ENCODE data around the gene ASB8.

The ASB8 gene, protein sequence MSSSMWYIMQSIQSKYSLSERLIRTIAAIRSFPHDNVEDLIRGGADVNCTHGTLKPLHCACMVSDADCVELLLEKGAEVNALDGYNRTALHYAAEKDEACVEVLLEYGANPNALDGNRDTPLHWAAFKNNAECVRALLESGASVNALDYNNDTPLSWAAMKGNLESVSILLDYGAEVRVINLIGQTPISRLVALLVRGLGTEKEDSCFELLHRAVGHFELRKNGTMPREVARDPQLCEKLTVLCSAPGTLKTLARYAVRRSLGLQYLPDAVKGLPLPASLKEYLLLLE

DNA sequence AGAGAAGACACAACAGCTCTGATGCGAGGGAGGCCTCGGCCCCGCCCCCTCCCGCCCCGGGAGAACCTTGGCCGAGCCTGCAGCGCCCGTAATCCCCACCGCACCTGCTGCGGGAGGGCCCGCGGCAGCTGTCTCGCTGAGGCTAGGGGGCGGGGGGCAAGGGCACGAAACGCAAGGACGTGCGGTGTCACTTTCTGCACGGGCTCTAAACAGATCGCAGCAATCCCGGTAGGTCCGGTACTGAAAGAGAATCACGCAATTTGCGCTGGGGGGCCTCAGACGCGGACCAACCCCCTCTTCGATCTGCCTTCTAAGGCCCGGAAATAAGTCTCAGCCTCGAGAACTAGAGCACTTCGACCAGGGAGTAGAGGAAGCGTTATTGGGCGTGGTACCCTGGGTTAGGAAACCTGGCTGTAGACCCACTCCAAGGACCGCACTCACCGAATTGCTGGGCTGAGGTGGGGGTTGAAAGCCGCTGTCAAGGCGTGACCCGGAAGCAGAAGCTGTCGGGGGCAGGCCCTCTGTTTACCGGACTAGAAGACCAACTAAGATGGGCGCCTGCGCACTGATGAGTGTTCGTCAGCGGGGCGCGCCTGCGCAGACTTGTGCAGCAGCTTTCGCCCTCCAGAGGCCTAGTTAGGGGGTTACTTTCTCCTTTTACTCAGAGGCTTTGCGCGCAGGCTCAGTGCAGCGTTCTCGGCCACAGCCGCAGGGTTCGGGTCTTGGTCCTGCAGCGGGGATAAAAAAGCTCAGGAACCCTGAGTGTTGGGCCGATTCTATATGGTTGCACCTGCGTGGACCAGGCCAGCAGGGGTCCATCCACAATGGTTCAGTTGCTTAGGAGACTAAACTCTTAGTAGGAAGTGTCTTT, at the start of gene ASB8:
ASB8 (minus strand) TSS at position 498 of the 871 bp plus-strand sequence. CDS start 4,019 bp downstream, outside the sequence.
- in situ Hi-C loops (cut with HindIII; ENCODE audit: low sequenced_read_pairs): no loop called here
- peak within 1 kb of the TSS; percentile 95 for H3K4me3 ChIP-seq (ENCODE audit: low read depth, low read length)
- DNase-seq (ENCODE audit: low read depth, low spot score): peak; percentile 98
- TF ChIP-seq, protein P1, sequence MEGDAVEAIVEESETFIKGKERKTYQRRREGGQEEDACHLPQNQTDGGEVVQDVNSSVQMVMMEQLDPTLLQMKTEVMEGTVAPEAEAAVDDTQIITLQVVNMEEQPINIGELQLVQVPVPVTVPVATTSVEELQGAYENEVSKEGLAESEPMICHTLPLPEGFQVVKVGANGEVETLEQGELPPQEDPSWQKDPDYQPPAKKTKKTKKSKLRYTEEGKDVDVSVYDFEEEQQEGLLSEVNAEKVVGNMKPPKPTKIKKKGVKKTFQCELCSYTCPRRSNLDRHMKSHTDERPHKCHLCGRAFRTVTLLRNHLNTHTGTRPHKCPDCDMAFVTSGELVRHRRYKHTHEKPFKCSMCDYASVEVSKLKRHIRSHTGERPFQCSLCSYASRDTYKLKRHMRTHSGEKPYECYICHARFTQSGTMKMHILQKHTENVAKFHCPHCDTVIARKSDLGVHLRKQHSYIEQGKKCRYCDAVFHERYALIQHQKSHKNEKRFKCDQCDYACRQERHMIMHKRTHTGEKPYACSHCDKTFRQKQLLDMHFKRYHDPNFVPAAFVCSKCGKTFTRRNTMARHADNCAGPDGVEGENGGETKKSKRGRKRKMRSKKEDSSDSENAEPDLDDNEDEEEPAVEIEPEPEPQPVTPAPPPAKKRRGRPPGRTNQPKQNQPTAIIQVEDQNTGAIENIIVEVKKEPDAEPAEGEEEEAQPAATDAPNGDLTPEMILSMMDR (IDR thresholded peaks at IDR 0.05; ENCODE audit: low read depth, low read length): peak; percentile 51

DNA sequence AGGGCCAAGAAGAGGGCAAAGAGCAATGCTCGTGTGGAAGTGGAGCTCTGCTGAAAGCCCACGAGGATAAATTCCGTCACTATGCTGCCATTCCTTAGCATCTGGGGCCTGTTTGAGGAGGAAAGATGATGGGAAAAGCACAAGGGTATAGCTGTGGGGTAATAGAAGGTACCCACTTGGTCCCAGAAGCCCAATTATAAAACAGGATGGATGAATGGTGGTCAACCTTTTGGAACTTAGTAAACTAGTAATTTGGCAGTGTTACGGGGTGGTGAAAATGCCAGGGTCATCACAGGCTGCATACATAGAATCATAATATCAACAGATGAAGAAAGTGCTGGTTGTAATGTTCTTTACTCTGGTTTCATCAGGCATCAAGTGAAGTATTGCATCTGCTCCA, 45.9 kb upstream of the ASB8 start, which contains the start of gene OR10AD1:
OR10AD1 (minus strand) TSS at position 101 of the 400 bp plus-strand sequence; CDS start at position 101, 0 bp downstream.
- TF ChIP-seq, protein P1 (IDR thresholded peaks at IDR 0.05; ENCODE audit: low read depth, low read length): no peak
- no peak for DNase-seq (ENCODE audit: low read depth, low spot score)
- in situ Hi-C loops (cut with HindIII; ENCODE audit: low sequenced_read_pairs): no loop called here
- H3K4me3 ChIP-seq (ENCODE audit: low read depth, low read length): no peak within 1 kb of the TSS

DNA sequence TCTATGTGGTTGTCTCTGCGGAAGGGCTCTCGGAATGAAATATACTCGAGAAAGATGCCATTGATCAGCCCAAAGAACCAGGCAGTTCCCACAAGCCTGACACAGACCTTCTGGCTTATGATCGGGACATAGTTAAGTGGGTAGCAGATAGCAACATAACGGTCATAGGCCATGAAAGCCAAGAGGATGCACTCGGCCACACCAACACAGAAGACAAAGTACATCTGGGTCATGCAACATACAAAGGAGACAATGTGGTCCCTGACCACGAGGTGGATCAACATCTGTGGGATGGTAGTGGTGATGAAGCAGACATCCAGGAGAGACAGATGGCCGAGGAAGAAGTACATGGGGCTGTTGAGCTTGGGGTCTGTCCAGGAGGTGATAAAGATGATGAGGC, 45.5 kb upstream of the ASB8 start:
- no peak for DNase-seq (ENCODE audit: low read depth, low spot score)
- TF ChIP-seq, protein P1 (IDR thresholded peaks at IDR 0.05; ENCODE audit: low read depth, low read length): no peak
- no peak overlapping the region for H3K4me3 ChIP-seq (ENCODE audit: low read depth, low read length)
- in situ Hi-C loops (cut with HindIII; ENCODE audit: low sequenced_read_pairs): no loop called here

DNA sequence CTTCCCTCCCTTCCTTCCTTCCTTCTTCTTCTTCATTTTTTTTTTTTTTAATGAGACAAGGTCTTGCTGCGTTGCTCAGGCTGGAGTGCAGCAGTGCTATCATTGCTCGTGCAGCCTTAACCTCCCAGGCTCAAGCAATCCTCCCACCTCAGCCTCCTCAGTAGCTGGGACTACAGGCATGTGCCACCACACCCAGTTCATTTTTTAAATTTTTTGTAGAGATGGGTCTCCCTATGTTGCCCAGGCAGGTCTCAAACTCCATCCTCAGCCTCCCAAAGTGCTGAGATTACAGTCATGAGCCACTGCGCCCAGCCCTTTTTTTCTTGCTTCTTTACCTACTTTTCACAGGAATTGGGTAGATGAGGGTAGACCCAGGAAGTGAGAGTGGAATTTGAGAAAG, 44.2 kb upstream of the ASB8 start:
- in situ Hi-C loops (cut with HindIII; ENCODE audit: low sequenced_read_pairs): no loop called here
- no peak for DNase-seq (ENCODE audit: low read depth, low spot score)
- H3K4me3 ChIP-seq (ENCODE audit: low read depth, low read length): no peak overlapping the region
- TF ChIP-seq, protein P1 (IDR thresholded peaks at IDR 0.05; ENCODE audit: low read depth, low read length): no peak

DNA sequence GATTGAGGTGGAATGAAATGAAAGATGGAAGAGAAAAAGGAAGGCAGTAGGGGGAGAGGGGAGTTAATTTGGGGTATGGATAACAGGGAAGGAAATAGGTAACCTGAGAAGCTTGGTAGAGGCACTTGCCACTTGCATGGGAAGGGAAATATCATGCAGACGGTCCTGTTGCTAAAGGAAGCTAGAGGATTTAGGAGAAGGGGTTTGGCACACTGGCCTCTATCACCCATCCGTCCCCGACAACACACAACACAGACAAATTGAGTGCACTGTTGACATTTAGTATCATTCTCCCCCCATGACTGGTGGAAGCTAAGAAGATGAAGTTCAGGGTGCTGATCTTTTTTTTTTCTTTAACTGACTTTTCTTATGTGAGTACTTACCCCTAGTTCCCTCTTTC, 43.8 kb upstream of the ASB8 start:
- no peak overlapping the region for H3K4me3 ChIP-seq (ENCODE audit: low read depth, low read length)
- TF ChIP-seq, protein P1 (IDR thresholded peaks at IDR 0.05; ENCODE audit: low read depth, low read length): no peak
- no peak for DNase-seq (ENCODE audit: low read depth, low spot score)
- in situ Hi-C loops (cut with HindIII; ENCODE audit: low sequenced_read_pairs): no loop called here

DNA sequence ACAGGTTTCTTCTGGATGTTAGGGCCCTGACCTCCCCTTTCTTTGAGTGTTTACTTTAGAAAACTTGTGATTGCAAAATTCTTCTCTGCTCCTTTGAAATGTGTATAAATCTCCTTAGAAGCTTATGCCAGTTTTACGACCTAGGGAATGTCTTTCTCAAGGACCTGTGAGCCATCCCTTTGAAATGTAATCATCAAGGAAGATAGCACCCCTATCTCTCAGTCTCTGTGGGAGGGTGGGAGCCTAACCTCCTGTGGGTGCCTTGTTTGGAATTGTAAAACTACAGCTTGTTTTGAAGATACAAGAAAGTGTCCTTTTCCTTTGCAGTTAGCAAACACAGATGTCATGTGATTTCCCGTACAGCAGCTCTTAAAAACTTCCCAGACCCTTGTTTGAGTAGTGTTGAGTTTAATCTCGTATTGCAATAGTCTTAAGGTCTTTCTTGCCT, 42.5 kb upstream of the ASB8 start:
- no peak for DNase-seq (ENCODE audit: low read depth, low spot score)

More for the DNA sequence above, 42.5 kb upstream of the ASB8 start:
- in situ Hi-C loops (cut with HindIII; ENCODE audit: low sequenced_read_pairs): no loop called here
- TF ChIP-seq, protein P1 (IDR thresholded peaks at IDR 0.05; ENCODE audit: low read depth, low read length): no peak
- no peak overlapping the region for H3K4me3 ChIP-seq (ENCODE audit: low read depth, low read length)
